Measurements from ENCODE around the gene CSNK2A3. TPM values are rescaled to one million over a fixed set of nuclear protein-coding genes. Genes with fewer than 3 reads are reported as not detected.

The CSNK2A3 gene
- total RNA-seq, 5 donors from 2014 or later (not counting 1 experiment from before 2014, with no cell fraction given) = 0.32 to 0.93 TPM; not detected in 3

DNA sequence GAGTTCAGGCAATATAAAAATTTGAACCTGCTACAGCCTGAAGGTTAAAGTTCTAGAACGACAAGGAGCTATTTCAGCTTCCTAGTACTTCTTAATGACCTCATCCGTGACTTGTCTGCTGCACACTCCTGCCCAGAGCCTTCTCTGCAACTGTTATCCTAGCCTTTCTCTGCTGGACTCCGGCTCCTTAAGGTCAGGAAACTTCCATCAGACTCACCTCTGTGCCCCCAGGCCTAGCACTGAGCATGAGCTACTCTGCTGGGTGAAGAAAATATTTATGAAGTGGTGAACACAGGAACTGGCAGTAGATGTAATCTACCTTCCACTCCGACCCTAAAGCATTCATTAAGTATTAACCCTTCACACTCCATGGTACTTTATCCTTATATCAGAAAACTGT is 18.4 kb downstream of the CSNK2A3 start:
- Histone ChIP-seq H3K27me3 (replicated peaks in 1 of 2; ENCODE audit: control insufficient read depth in 2 of 2, extremely low read depth in 1 of 2, insufficient read depth in 2 of 2, low read length in 1 of 2) (peaks cover 0 to 9% of the 10 kb centered on the region in 2 experiments), H3K27ac (ENCODE audit: low read length) (no peak overlapping the region), H3K36me3 (ENCODE audit: control insufficient read depth in 2 of 2, extremely low read depth in 1 of 2, insufficient read depth in 1 of 2, low read length in 1 of 2) (no peaks in the 10 kb centered on the region), H3K4me3 (ENCODE audit: control insufficient read depth in 1 of 2, extremely low read depth in 1 of 2, low read length in 1 of 2) (no peak overlapping the region), H3K9me3 (no peaks in the 10 kb centered on the region), H3K4me1 (ENCODE audit: control insufficient read depth in 1 of 2, extremely low read depth in 1 of 2, insufficient read depth in 2 of 2, low read length in 2 of 2) (no peaks in the 10 kb centered on the region)
- H3K27me3 Mint-ChIP-seq = peaks cover 7 to 14% of the 10 kb centered on the region in 2 donors
- ChIA-PET POLR2A (no interaction called here), CTCF (interaction anchor here in 1 of 2 donors (0.7 kb wide), 1 partner anchor 713 kb away, joined by 3 read pairs; no protein-coding TSS in a partner anchor)
- no peak overlapping the region for H3K27ac Mint-ChIP-seq
- H3K9me3 Mint-ChIP-seq = no peaks in the 10 kb centered on the region
- 79% methylated on average over 2 of the region's 4 CpGs for WGBS (ENCODE audit: insufficient coverage)
- H3K4me3 Mint-ChIP-seq = no peak overlapping the region
- no peak for ATAC-seq (replicated peaks in 1 of 4)
- DNase-seq = no peak
- H3K4me1 Mint-ChIP-seq = no peaks in the 10 kb centered on the region
- no peaks in the 10 kb centered on the region for H3K36me3 Mint-ChIP-seq

DNA sequence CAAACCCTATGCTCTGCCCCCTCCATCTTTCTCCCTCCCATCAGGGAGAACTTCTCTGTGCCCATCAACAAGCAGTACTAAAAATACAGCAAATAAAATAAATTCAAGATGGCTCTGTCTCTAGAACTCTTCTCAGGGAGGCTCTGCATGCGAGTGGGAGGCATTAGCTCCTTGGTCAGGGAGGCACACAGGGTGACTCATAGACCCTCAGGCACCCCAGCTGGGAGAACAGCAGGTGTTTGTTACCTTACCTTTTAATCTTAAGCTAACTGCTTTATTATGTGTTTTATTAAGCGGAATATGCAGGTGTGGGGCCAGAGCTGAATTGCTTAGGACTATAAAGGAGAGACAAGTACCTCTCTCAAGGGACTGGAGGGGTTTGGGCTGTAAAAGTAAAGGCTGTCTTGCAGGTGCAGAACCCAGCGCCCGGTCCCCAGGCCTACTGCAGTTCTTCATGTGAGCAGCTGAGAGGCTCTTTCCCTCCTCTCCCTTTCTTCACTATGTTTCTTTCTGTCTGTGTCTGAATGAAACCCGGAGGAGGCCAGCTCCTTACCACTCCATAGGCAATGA is 20.8 kb downstream of the CSNK2A3 start:
- Mint-ChIP-seq H3K36me3 (no peaks in the 10 kb centered on the region), H3K27me3 (peaks cover 0 to under 1% of the 10 kb centered on the region in 2 donors), H3K27ac (no peak overlapping the region), H3K9me3 (no peaks in the 10 kb centered on the region), H3K4me3 (no peak overlapping the region), H3K4me1 (no peaks in the 10 kb centered on the region)
- H3K27ac ChIP-seq (ENCODE audit: low read length) = no peak overlapping the region
- H3K36me3 ChIP-seq (ENCODE audit: control insufficient read depth in 2 of 2, extremely low read depth in 1 of 2, insufficient read depth in 1 of 2, low read length in 1 of 2) = no peaks in the 10 kb centered on the region
- DNase-seq (no peak), ATAC-seq (replicated peaks in 1 of 4) (no peak)
- H3K4me1 ChIP-seq (ENCODE audit: control insufficient read depth in 1 of 2, extremely low read depth in 1 of 2, insufficient read depth in 2 of 2, low read length in 2 of 2) = no peaks in the 10 kb centered on the region
- no peak overlapping the region for H3K4me3 ChIP-seq (ENCODE audit: control insufficient read depth in 1 of 2, extremely low read depth in 1 of 2, low read length in 1 of 2)
- CTCF ChIA-PET = no interaction called here
- POLR2A ChIA-PET = interaction anchor here in 1 of 2 donors (0.9 kb wide), 1 partner anchor 354 kb away, joined by 3 read pairs; no protein-coding TSS in a partner anchor
- H3K27me3 ChIP-seq (replicated peaks in 1 of 2; ENCODE audit: control insufficient read depth in 2 of 2, extremely low read depth in 1 of 2, insufficient read depth in 2 of 2, low read length in 1 of 2) = peaks cover 0 to 13% of the 10 kb centered on the region in 2 experiments
- H3K9me3 ChIP-seq = no peaks in the 10 kb centered on the region
- WGBS (ENCODE audit: insufficient coverage) = 100% methylated on average over 3 of the region's 5 CpGs

DNA sequence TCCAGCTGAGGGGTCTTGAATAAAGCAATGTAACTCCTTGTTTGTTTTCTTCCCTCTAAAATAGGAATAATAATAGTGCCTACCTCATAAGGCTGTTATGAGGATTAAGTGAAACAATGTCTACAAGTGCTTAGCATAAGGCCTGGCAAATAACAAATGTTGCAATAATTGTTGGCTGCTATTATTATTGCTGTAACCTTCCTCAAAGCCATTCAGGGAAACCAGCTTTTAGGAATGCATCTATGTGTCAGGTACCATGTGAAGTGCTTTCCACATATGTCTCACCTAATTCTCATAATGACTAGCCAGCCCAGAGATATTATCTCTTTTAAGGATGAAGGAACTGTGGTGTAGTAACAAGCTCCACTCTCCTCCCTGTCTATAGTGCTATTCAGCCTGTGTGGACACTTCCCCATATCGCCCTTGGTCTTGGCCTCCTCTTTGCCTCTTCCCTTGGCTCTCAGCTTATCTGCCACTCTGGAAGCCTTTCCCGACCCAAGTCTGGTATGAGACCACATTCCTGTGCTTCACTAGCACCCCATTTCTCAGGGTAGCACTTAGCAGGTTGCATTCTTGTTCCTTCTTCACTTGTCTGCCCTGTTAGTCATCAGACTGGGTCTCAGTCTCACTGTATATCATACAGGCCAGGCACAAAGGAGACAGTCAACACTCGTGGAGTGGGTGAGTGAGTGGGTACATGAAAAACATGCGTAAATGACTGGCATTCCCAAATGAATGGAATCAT is 23.8 kb downstream of the CSNK2A3 start:
- DNase-seq = no peak
- H3K9me3 ChIP-seq = no peaks in the 10 kb centered on the region
- no peaks in the 10 kb centered on the region for H3K36me3 ChIP-seq (ENCODE audit: control insufficient read depth in 2 of 2, extremely low read depth in 1 of 2, insufficient read depth in 1 of 2, low read length in 1 of 2)
- Mint-ChIP-seq H3K4me3 (no peak overlapping the region), H3K27me3 (no peaks in the 10 kb centered on the region), H3K36me3 (no peaks in the 10 kb centered on the region), H3K27ac (no peak overlapping the region), H3K9me3 (no peaks in the 10 kb centered on the region), H3K4me1 (no peaks in the 10 kb centered on the region)
- no peaks in the 10 kb centered on the region for H3K4me1 ChIP-seq (ENCODE audit: control insufficient read depth in 1 of 2, extremely low read depth in 1 of 2, insufficient read depth in 2 of 2, low read length in 2 of 2)
- no peak overlapping the region for H3K4me3 ChIP-seq (ENCODE audit: control insufficient read depth in 1 of 2, extremely low read depth in 1 of 2, low read length in 1 of 2)
- CTCF ChIA-PET = interaction anchor here in 1 of 2 donors (1.4 kb wide), 1 partner anchor 10 kb away, joined by 3 read pairs; no protein-coding TSS in a partner anchor
- POLR2A ChIA-PET = no interaction called here
- H3K27ac ChIP-seq (ENCODE audit: low read length) = no peak overlapping the region
- no peak for ATAC-seq (replicated peaks in 1 of 4)
- WGBS (ENCODE audit: insufficient coverage) = 71% methylated on average over 3 of the region's 4 CpGs
- H3K27me3 ChIP-seq (replicated peaks in 1 of 2; ENCODE audit: control insufficient read depth in 2 of 2, extremely low read depth in 1 of 2, insufficient read depth in 2 of 2, low read length in 1 of 2) = peaks cover 0 to 13% of the 10 kb centered on the region in 2 experiments

DNA sequence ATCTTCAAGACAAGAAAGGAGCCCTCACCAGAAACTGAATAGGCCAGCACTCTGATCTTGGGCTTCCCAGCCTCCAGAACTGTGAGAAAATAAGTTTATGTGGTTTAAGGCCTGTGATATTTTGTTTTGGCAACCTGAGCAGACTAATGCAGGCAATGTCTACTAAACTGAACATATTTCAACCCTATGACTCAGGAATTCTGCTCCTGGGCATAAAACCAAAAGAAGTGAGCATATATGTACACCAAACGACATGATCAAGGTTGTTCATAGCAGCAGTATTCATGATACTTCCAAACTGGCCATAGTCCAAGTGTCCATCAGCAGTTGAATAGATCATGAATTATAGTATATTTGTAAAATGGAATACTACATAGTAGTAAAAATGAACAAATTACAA is 29.0 kb downstream of the CSNK2A3 start:
- Mint-ChIP-seq H3K36me3 (no peaks in the 10 kb centered on the region), H3K27me3 (peaks cover 0 to 4% of the 10 kb centered on the region in 2 donors), H3K4me3 (no peak overlapping the region), H3K9me3 (peaks cover 7 to 17% (median 14%) of the 10 kb centered on the region in 3 donors), H3K4me1 (no peaks in the 10 kb centered on the region), H3K27ac (no peak overlapping the region)
- ATAC-seq (replicated peaks in 1 of 4) (no peak), DNase-seq (no peak)
- Histone ChIP-seq H3K9me3 (no peaks in the 10 kb centered on the region), H3K27me3 (replicated peaks in 1 of 2; ENCODE audit: control insufficient read depth in 2 of 2, extremely low read depth in 1 of 2, insufficient read depth in 2 of 2, low read length in 1 of 2) (peaks cover 0 to 13% of the 10 kb centered on the region in 2 experiments), H3K4me1 (ENCODE audit: control insufficient read depth in 1 of 2, extremely low read depth in 1 of 2, insufficient read depth in 2 of 2, low read length in 2 of 2) (no peaks in the 10 kb centered on the region), H3K36me3 (ENCODE audit: control insufficient read depth in 2 of 2, extremely low read depth in 1 of 2, insufficient read depth in 1 of 2, low read length in 1 of 2) (no peaks in the 10 kb centered on the region), H3K4me3 (ENCODE audit: control insufficient read depth in 1 of 2, extremely low read depth in 1 of 2, low read length in 1 of 2) (no peak overlapping the region), H3K27ac (ENCODE audit: low read length) (no peak overlapping the region)
- ChIA-PET POLR2A (no interaction called here), CTCF (no interaction called here)
- no CpG with 5 or more reads among the region's 1 CpG for WGBS (ENCODE audit: insufficient coverage)

DNA sequence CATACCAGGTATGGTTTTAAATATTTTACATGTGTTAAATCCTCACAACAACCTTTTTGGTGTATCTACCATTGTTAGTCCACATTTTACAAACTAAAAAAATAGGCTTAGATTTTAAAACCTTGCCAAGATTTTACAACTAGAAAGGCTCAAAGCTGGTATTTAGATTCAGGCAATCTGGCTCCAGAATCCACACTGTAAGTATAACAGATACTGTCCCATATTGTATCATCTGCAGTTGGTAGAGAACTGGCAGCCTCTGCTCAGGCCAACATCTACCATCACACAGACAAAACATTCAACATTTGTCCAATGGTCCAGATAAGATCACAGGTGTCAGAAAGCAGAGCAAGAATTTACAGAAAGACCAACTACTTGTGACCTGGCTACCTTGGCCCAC is 30.9 kb downstream of the CSNK2A3 start:
- Histone ChIP-seq H3K27me3 (replicated peaks in 1 of 2; ENCODE audit: control insufficient read depth in 2 of 2, extremely low read depth in 1 of 2, insufficient read depth in 2 of 2, low read length in 1 of 2) (peaks cover 0 to 4% of the 10 kb centered on the region in 2 experiments), H3K36me3 (ENCODE audit: control insufficient read depth in 2 of 2, extremely low read depth in 1 of 2, insufficient read depth in 1 of 2, low read length in 1 of 2) (no peaks in the 10 kb centered on the region), H3K27ac (ENCODE audit: low read length) (no peak overlapping the region), H3K4me1 (ENCODE audit: control insufficient read depth in 1 of 2, extremely low read depth in 1 of 2, insufficient read depth in 2 of 2, low read length in 2 of 2) (no peaks in the 10 kb centered on the region), H3K9me3 (no peaks in the 10 kb centered on the region), H3K4me3 (ENCODE audit: control insufficient read depth in 1 of 2, extremely low read depth in 1 of 2, low read length in 1 of 2) (no peak overlapping the region)
- no peaks in the 10 kb centered on the region for H3K36me3 Mint-ChIP-seq
- H3K27ac Mint-ChIP-seq = no peak overlapping the region
- ChIA-PET POLR2A (interaction anchor here in 1 of 2 donors (0.6 kb wide), 1 partner anchor 437 kb away, joined by 3 read pairs; no protein-coding TSS in a partner anchor), CTCF (no interaction called here)
- H3K9me3 Mint-ChIP-seq = peaks cover 7 to 17% (median 14%) of the 10 kb centered on the region in 3 donors
- H3K4me1 Mint-ChIP-seq = no peaks in the 10 kb centered on the region
- DNase-seq (no peak), ATAC-seq (replicated peaks in 1 of 4) (no peak)
- peaks cover 0 to 4% of the 10 kb centered on the region in 2 donors for H3K27me3 Mint-ChIP-seq
- H3K4me3 Mint-ChIP-seq = no peak overlapping the region

DNA sequence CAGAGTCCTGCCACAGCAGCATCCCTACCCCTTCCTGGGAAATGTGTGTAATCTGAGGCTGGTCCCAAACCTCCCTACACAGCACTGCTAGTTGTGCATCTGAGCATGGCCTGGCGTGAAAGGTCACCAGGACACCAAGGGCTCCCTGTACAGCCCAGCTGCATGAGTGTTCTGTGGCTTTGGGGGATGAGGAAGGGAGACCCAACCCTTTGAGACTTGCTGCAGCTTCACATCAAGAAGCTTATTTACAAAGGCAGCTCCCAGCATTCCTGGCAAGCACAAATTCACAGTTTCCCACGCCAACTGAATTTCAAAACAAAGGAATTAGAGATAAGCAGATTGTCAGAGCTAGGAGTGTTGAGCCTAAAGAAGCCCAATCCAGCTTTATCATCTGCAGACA is 32.2 kb downstream of the CSNK2A3 start:
- WGBS (ENCODE audit: insufficient coverage) = no CpG with 5 or more reads among the region's 2 CpGs

More for the DNA sequence above, 32.2 kb downstream of the CSNK2A3 start:
- ChIA-PET CTCF (no interaction called here), POLR2A (no interaction called here)
- Mint-ChIP-seq H3K4me3 (no peak overlapping the region), H3K27me3 (peaks cover 0 to 4% of the 10 kb centered on the region in 2 donors), H3K27ac (no peak overlapping the region), H3K4me1 (no peaks in the 10 kb centered on the region), H3K9me3 (peaks cover 7 to 17% (median 14%) of the 10 kb centered on the region in 3 donors), H3K36me3 (no peaks in the 10 kb centered on the region)
- H3K9me3 ChIP-seq = no peaks in the 10 kb centered on the region
- no peak overlapping the region for H3K4me3 ChIP-seq (ENCODE audit: control insufficient read depth in 1 of 2, extremely low read depth in 1 of 2, low read length in 1 of 2)
- ATAC-seq (replicated peaks in 1 of 4) (no peak), DNase-seq (no peak)
- H3K36me3 ChIP-seq (ENCODE audit: control insufficient read depth in 2 of 2, extremely low read depth in 1 of 2, insufficient read depth in 1 of 2, low read length in 1 of 2) = no peaks in the 10 kb centered on the region
- no peak overlapping the region for H3K27ac ChIP-seq (ENCODE audit: low read length)
- H3K27me3 ChIP-seq (replicated peaks in 1 of 2; ENCODE audit: control insufficient read depth in 2 of 2, extremely low read depth in 1 of 2, insufficient read depth in 2 of 2, low read length in 1 of 2) = peaks cover 0 to 4% of the 10 kb centered on the region in 2 experiments
- H3K4me1 ChIP-seq (ENCODE audit: control insufficient read depth in 1 of 2, extremely low read depth in 1 of 2, insufficient read depth in 2 of 2, low read length in 2 of 2) = no peaks in the 10 kb centered on the region

All from T-cell (primary cell).